Urothelium cell line (cell line): Measurements from ENCODE around the gene PPIF.

Source experiments
- DNase-seq: peaks from one replicate; pipeline ENCODE4 v3.0.0; 2011; ENCODE audit warnings: low spot score, mixed read lengths
- FAIRE-seq: peaks from 2 replicates; lab custom pipeline; 2011; peaks lifted over from hg19 to GRCh38; lab: Jason Lieb, UNC

PPIF gene

DNA sequence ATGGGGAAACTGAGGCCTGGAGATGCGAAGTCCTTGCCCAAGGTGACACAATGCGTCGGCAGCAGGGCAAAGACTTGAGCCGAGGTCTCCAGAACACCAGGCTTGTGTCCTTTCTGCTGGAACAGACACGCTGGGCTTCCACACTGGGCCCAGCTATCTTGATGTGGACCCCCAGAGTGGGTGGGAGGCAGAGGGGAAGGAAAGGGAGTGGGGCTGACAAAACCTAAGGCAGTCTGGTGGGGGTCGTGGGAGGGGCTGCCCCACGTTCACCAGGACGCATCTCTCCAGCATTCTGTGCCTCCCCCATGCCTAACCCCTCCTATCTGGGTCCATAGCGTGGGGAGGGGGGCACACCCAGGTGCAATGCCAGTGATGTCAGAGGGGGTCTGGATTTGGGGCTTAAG lies 38.1 kb downstream of the PPIF start:
- DNase-seq: no peak
- FAIRE-seq: no peak

- no peak for FAIRE-seq
- no peak for DNase-seq
Observed at GRCh38 chr10:79385804-79386531, 38.7 kb downstream of the PPIF start.

DNA sequence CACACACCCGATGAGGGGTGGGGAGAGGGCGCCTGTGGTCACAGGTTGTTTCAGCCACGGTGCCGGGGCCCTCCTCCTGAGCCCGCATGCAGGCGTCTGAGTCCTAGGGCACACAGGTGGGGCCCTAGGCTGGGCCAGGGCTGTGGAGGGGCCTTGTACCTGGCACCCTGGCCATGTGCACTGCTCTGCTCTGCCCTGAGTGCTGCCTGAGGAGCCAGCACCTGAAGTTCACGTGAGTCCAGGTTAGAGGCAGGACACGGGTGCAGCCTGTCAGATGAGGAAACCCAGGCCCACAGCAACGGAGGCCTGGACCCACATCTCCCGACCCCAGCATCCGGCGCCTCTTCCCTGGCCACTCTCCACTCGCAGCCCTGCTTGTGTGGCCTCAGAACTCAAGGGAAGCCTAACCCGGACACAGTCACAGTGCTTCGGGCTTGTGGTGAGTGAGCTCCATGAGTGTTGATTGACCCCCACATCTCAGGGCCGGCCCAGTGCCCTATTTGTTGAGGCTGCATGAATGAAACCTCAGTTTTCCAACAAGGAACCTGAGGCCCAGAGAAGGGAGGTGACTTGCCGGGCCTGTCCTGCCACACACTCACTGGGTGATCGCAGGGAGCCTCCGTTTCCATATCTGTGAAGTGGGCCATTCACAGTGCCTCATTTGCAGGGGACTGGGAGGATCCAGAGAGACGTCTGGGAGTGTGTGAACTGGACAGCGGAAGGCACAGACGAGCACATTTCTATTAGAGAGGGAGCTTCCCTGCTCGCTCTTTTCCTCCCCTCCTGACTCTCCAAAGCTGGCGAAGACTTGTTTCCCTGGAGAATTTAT lies 39.6 kb downstream of the PPIF start:
- no peak for FAIRE-seq

DNA sequence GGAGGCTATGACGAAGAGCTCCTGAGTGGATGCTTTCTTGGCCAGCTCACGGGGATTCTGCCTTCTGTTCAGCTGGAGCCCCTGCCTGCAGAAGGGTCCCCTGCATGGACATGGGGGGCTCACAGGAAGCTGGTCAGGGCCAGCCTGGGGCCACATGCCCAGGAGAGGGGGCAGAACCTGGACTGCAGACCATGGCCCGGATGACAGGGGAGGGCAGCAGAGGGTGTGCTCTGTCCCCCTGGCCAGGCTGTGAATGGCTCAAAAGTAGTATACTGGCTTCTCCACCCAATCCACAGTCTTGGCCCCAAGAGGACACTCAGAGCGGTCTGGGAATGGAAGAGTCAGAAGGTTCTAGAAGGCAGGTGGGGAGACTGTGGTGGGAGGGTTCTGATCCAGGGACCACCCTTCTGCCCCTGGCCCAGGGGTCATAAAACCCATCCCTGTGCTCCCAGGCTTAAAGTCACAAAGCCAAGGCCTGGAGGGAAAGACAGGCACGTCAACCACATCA lies 40.3 kb downstream of the PPIF start:
- DNase-seq (no peak), FAIRE-seq (no peak)

More for the DNA sequence above, 39.6 kb downstream of the PPIF start:
- no peak for DNase-seq

DNA sequence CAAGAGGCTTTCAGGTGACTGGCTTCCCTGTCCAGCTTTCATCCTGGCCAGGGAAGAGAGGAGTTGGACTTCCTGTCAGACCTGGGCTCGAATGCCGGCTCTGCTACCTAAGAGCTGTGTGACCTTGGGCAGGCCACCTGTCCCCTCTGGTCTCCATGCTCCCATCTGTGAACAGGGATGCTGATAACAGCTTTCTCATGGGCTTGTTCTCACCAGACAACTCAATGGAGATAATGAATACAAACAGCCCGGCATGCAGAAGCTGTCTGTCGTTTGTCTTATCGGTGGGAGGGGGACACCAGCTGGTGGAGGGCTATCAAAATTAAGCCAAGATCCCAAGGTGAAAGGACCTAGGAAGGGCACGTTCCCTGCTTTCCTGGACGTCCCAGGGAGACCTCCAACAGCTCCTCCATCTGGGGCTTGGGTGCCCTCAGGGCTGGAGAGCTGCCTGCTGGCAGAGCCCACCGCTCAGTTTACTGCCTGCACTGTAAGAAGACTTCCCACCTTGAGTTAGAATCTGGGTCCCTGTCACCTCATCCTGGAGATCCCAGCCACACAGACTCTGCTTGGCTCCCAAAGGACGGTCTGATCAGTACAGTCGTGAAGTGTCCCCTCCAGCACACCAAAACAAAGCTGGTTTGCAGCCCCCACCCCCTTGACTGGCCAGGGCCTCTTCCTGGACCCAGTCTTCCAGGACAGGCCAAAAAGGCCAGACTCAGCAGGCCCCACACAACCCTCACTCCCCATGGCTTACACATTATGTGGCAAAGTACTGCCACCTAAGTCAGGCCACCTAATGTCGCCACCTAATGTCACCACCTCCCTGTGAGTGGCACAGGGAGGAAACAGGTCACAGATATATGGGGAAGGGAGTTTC lies 40.9 kb downstream of the PPIF start:
- DNase-seq: no peak
- no peak for FAIRE-seq

DNA sequence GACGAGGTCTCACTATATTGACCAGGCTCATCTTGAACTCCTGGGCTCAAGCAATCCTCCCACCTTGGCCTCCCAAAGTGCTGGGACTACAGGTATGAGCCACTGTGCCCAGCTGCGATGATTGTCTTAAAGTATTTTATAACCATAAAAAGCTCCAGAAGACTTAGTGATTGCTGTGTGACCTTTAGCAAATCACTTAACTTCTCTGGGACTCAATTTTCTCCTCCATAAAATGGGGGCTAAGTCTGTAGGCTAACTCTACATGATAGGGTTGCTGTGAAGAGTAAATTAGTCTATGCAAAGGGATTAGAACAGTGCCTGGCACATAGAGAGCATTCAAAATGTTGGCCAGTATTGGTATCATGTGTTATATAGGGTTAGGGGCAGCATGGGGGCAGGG lies 42.8 kb downstream of the PPIF start:
- DNase-seq (no peak), FAIRE-seq (no peak)

DNA sequence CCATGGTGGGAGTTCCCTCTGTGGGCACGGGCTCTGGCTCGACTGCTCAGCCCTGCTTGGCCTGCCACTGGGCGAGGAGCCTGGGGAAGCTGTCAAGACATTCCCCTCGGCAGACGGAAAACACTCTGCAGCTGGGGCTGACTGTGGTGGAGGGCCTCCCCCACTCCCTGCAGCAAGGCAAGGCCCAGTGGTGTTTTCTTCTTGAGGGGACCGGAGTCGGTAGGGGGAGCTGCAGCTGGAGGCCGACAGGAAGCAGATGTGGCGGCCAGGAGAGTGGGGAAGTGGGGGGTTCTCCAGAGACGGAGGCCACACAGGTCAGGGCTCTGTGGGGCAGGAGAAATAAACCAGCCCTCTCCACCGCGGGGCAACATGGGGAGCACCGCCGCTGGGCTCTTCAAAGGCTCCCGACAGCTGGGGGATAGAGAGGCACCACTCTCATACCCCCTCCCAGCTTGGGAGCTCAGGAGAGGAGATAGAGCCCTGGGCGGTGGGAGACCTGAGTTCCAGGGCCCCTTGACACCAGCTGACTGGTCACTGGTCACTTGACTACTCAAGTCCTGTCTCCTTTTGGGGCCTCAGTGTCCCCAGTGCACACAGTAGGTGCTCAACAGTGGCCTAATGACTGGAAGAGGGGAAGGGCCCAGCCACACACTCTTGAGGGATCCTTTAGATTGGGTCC lies 43.4 kb downstream of the PPIF start:
- no peak for FAIRE-seq
- DNase-seq: no peak

- peak; percentile 48 for FAIRE-seq
- no peak for DNase-seq
Observed at GRCh38 chr10:79391231-79392019, 44.2 kb downstream of the PPIF start.

DNA sequence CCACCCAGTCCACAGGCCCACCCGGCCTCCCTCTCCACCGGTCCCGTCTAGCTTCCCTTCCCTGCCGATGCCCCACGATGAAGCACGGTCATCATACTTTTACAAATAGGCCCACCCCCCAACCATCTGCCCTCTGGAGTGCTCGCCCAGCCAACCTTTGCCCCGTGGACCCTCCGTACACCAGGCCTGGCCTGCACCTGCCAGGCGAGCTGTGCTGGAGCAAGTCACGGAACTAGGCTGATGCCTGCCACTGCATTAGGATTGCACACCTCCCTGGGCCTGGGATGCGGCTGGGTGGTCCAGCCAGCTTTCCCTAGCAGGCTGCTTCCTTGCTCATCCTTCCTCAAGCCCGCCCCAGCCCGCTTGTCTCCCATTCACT lies 44.7 kb downstream of the PPIF start:
- FAIRE-seq: no peak
- DNase-seq: no peak

DNA sequence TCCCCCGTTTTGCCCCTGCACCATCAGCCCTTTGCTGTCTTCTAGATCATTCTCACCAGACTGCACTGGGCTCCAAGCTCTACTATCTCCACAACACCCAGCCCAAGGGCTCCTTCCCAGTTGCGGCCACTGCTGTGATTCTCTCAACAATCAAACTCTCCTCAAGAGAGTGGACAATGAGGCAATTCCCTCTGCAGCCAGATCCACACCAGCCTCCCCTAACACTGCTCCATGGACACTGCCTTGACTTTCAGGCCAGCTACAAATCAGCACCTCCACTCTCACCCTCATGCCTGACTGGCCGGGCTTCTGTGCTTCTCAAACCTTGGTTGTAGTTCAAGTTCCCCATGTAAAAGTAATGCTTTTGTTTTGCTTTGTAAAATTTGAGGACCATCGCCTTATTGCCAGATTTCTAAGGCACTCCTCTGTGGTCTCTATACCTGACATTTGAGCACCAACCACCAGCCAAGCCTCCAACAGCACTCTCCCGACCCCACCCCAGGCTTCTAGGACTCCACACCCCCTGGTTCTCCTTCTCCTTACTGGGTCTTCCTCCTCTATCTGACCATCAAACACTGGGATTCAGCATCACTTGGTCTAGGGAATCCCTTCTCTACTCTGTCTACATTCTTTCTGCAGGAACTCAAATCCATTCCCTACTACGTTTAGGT lies 45.4 kb downstream of the PPIF start:
- FAIRE-seq (no peak), DNase-seq (no peak)

GRCh38 chr10:79393221-79393923 lies 46.1 kb downstream of the PPIF start:
- DNase-seq (no peak), FAIRE-seq (no peak)

- FAIRE-seq: no peak
Observed at GRCh38 chr10:79393924-79394610, 46.8 kb downstream of the PPIF start.

GRCh38 chr10:79394664-79395063 lies 47.4 kb downstream of the PPIF start:
- DNase-seq: no peak
- no peak for FAIRE-seq

More at GRCh38 chr10:79393924-79394610, 46.8 kb downstream of the PPIF start:
- DNase-seq: no peak

GRCh38 chr10:79396520-79396919 lies 49.3 kb downstream of the PPIF start:
- DNase-seq: no peak
- FAIRE-seq: no peak

- peak; percentile 56 for FAIRE-seq
- no peak for DNase-seq
Observed at GRCh38 chr10:79397051-79397450, 49.8 kb downstream of the PPIF start.

DNA sequence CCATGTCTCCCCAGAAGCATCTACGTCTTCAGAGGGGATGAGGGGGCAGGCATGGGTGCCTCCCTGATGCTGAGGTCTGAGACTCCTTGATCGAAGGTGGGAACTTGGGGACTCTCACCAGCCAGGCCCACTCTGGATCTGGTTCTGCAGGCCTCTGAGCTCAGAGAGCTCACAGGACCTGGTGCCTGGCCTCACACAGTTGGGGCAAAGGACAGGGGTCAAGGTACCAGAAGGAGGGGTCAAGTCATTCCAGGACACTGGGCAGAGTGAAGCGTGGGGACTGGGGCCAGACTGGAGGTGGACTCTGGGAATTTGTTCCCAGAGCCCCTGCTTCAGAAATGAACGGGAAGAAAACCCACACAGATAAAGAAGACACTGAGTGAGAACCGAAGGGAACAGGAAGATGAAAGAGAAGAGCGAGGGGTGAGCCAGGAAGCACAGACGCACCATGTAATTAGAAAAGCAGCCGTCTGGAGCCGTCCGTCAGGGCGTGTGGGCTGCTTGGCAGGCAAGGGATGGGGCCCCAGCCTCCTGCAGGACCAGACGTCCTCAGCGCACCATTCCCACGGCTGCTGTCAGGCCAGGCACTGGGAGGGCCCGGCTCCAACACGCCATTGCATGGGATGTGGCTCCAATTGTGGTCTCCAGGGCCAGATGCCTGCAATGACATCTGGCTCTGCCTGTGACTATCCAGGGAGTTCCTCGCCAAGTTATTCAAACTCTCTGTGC lies 50.5 kb downstream of the PPIF start:
- DNase-seq (no peak), FAIRE-seq (no peak)

DNA sequence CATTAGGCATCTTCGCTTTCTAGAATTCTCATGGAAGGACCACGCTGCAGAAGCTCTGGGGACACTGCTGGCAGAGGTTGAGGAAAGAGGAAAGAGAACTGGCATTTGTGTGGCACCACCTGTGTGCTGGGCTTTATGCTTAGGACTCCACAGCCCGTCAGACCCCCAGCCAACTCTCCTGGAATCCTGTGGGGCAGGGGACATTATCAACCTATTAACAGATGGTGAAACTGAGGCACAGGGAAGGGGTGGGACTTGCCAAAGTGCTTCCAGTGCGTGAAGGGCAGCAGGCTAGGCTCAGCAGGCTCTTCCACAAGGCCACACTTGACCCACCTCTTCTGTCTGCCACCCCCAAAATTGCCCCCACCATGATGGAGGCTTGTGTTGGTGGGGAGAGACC lies 51.4 kb downstream of the PPIF start:
- DNase-seq (no peak), FAIRE-seq (no peak)
